Thyroid gland (tissue), 4 donors: ENCODE data around the gene DYRK1A.

ENCODE experiments used
- POLR2A ChIP-seq, 2 donors: fragments of 450-650 bp; IDR thresholded peaks; one replicate each; pipeline ENCODE4 v1.6.1; 2017; ENCODE audit warnings: antibody characterized with exemption in 2 of 2, mild to moderate bottlenecking in 2 of 2, moderate library complexity in 1 of 2
- TF ChIP-seq, protein P1 (sequence below), 6 experiments: fragments of 200-600 bp in 3 of 6; fragments of 450-650 bp in 3 of 6; sonication (generic) in 3 of 6; IDR thresholded peaks; one replicate each; pipeline ENCODE4 v1.5.1; 2016 to 2019; ENCODE audit warnings: antibody characterized with exemption in 6 of 6, mild to moderate bottlenecking in 2 of 6, inconsistent platforms in 1 of 6, moderate library complexity in 1 of 6

DNA sequence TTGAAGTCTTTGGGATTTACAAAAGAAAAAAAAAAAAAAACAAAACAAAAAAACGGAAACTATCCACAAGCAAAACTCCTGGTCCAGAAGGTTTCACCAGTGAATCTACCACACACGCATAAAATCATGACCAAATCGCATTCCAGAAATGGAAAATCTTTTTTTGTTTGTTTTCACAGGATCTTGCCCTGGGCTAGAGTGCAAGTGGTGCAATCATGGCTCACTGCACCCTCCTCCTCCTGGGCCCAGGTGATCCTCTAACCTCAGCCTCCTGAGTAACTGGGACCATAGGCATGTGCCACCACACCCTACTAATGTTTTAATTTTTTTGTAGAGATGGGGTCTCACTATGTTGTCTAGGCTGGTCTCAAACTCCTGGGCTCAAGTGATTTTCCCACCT is 100.5 kb downstream of the DYRK1A start:
- TF ChIP-seq, protein P1, sequence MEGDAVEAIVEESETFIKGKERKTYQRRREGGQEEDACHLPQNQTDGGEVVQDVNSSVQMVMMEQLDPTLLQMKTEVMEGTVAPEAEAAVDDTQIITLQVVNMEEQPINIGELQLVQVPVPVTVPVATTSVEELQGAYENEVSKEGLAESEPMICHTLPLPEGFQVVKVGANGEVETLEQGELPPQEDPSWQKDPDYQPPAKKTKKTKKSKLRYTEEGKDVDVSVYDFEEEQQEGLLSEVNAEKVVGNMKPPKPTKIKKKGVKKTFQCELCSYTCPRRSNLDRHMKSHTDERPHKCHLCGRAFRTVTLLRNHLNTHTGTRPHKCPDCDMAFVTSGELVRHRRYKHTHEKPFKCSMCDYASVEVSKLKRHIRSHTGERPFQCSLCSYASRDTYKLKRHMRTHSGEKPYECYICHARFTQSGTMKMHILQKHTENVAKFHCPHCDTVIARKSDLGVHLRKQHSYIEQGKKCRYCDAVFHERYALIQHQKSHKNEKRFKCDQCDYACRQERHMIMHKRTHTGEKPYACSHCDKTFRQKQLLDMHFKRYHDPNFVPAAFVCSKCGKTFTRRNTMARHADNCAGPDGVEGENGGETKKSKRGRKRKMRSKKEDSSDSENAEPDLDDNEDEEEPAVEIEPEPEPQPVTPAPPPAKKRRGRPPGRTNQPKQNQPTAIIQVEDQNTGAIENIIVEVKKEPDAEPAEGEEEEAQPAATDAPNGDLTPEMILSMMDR (IDR thresholded peaks at IDR 0.05): no peak
- TF ChIP-seq POLR2A (IDR thresholded peaks at IDR 0.05): no peak
